ENCODE results near the gene SDC3.
A peak's percentile ranks its signal among the peaks of the same experiment; 100 is the strongest.

SDC3 gene

DNA sequence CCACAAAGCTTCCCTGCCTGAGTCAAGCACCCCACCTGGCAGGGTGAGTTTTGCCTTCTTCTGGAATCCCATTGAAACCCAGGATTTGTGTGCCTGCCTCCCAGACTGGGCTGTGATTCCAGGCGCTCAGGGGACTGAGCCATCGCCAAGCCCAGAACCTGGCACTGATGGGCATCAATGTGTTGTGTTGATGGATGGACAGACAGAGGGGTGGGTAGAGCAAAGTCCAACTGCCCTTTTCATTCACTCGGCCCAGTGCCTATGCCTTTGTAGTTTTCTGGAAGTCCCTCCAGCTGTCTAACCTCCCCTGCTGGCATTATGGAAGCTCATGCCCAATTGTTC is 85.0 kb downstream of the SDC3 start:
- DNase-seq (ENCODE audit: extremely low read depth, low read depth): no peak
- TF ChIP-seq, protein P1, sequence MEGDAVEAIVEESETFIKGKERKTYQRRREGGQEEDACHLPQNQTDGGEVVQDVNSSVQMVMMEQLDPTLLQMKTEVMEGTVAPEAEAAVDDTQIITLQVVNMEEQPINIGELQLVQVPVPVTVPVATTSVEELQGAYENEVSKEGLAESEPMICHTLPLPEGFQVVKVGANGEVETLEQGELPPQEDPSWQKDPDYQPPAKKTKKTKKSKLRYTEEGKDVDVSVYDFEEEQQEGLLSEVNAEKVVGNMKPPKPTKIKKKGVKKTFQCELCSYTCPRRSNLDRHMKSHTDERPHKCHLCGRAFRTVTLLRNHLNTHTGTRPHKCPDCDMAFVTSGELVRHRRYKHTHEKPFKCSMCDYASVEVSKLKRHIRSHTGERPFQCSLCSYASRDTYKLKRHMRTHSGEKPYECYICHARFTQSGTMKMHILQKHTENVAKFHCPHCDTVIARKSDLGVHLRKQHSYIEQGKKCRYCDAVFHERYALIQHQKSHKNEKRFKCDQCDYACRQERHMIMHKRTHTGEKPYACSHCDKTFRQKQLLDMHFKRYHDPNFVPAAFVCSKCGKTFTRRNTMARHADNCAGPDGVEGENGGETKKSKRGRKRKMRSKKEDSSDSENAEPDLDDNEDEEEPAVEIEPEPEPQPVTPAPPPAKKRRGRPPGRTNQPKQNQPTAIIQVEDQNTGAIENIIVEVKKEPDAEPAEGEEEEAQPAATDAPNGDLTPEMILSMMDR (IDR thresholded peaks at IDR 0.05; ENCODE audit: low read depth, low read length, missing control alignments): no peak
- peak overlapping the region; percentile 43; the same call in 1 of the 2 replicates for H3K4me3 ChIP-seq (replicated peaks; ENCODE audit: low read depth, low read length)

DNA sequence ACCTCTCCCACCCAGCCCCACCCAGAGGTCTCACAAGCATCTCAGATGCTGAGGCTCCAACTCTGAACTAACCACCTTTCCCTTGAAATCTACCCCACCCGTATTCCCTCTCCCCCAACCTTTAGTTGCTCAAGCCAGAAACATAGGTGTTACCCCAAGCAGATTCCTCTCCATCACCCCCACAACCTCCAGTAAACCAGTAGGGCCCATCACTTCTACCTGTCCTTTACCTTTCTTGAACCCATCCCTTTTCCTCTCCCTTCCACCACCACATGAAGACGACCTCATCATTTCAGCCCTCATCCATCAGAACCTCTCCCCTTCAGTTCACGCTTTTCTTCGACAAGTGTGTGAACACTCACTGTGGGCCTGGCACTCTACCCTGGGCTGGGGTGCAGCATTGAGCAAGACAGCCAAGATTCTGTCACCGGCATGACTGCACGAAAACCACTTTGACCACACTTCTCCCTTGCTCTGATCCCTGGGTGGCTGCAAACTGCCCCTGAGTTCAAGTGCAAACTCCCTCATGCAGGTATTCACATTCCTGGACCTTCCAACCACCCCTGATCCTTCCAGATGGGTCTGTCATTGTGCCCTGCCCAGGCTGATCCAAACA is 85.5 kb downstream of the SDC3 start:
- TF ChIP-seq, protein P1 (IDR thresholded peaks at IDR 0.05; ENCODE audit: low read depth, low read length, missing control alignments): no peak
- H3K4me3 ChIP-seq (replicated peaks; ENCODE audit: low read depth, low read length): no peak overlapping the region

DNA sequence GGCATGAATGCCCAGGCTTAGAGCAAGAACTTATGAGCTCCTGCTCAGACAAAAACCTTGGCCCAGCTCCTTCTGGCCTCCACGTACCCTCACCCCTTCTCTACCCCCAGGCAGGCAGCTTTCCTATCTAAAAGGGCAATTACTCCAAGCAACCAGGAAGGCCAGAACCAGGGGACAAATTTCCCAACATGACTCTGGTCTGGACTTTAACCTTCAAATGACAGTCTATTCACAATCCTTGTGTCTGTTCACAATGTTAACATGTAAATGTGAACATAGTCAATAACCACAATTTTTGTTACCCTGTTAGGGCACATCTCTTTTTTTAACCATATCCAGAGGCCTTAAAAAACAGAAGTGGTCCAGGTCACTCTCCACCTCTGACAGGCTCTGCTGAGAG is 86.6 kb downstream of the SDC3 start:
- TF ChIP-seq, protein P1 (IDR thresholded peaks at IDR 0.05; ENCODE audit: low read depth, low read length, missing control alignments): no peak
- H3K4me3 ChIP-seq (replicated peaks; ENCODE audit: low read depth, low read length): no peak overlapping the region
- DNase-seq (ENCODE audit: extremely low read depth, low read depth): no peak

More for the DNA sequence above, 85.5 kb downstream of the SDC3 start:
- DNase-seq (ENCODE audit: extremely low read depth, low read depth): no peak

DNA sequence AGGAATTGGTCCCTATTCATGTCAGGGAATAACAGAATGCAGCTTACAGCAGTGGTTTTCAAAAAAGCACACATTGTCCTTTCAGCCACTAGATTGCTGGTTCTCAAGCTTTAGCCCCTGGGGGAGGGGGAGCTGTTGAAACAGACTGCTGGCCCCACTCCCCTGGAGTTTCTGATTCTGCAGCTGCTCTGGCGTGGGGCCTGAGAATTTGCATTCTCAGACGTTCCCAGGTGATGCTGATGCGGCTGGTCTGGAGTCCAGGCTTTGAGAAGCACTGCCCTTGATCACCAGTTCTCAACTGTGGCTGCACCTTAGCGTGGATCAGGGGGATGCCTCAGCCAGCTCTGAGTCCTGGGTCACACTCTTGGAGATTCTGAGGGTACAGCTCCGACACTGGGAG is 88.3 kb downstream of the SDC3 start:
- TF ChIP-seq, protein P1 (IDR thresholded peaks at IDR 0.05; ENCODE audit: low read depth, low read length, missing control alignments): no peak
- no peak overlapping the region for H3K4me3 ChIP-seq (replicated peaks; ENCODE audit: low read depth, low read length)
- DNase-seq (ENCODE audit: extremely low read depth, low read depth): no peak
